GM18907 (cell line): ENCODE data around the gene GAREM2.

ENCODE experiments used
- ATAC-seq: cut with Tn5 transposase; IDR thresholded peaks from one replicate; pipeline ENCODE4 v1.9.1; 2021; ENCODE audit warnings: mild to moderate bottlenecking, moderate library complexity; ENCODE audit not compliant: unreplicated experiment

GAREM2 gene

GRCh38 chr2:26185954-26186770, 13.3 kb downstream of the GAREM2 start:
- no peak for ATAC-seq

GRCh38 chr2:26187114-26187513, 14.2 kb downstream of the GAREM2 start:
- ATAC-seq = no peak

GRCh38 chr2:26187537-26188104, 14.7 kb downstream of the GAREM2 start:
- ATAC-seq = no peak

GRCh38 chr2:26189123-26189522, 16.2 kb downstream of the GAREM2 start:
- no peak for ATAC-seq

GRCh38 chr2:26189751-26190150, 16.9 kb downstream of the GAREM2 start:
- ATAC-seq = no peak

DNA sequence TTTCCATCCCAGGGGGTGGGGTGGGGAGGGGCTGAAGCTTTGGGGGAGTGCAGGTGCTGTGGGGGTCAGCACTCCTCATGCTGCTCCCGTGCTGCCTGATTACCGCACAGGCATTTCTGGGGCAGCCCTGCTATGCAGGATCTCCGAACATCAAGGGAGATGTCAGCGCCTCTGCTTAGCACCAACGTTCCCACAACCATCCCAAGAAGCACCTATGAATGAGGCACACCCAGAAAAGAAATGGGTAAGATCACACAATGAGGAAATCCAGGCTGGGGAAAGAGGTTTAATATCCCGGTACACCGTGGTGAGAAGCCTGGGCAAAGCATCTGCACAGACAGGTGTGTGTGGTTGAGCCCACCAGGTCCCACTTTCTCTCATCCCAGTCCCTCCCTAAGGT, 17.5 kb downstream of the GAREM2 start:
- ATAC-seq = no peak

DNA sequence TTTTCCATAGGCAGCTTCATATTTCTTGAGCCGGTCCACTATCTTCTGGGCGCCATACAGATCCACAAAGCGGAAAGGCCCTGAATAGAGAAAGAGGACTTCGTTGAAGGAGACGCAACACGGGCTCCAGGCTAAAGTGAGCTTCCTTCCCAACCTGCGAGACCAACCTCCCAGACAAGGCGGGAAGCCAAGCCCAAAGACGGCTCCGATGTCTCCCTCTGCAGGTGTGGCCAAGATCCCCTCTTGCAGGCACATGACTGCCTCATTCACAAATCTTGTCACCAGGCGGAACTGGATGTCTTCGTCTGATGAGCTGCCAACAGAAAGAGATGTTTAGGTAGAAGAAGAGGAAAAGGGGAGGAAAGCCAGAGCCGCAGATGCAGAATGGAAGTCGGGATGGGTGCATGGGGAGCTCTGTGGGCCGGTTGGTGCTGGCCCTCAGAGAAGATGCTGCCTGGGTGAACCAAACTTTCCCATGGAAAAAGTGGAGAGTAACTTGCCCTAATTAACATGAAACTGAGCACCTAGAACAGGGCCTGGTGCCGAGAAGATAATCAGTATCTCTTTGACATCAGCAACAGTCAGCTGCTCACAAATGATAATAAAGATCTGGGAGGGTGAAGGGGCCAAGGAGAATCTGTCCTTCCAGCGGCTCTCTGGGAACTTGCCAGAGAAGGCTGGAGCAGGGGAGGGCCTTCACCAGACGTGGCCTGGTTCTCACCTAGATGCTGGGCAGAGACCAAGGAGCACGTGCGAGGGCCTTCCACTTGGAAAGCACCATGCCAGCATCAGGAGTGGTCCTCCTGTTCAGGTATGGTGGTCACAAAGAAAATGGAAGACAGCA, 18.6 kb downstream of the GAREM2 start:
- no peak for ATAC-seq

GRCh38 chr2:26193578-26194231, 20.8 kb downstream of the GAREM2 start:
- ATAC-seq = no peak

GRCh38 chr2:26195040-26195984, 22.4 kb downstream of the GAREM2 start:
- ATAC-seq = no peak

DNA sequence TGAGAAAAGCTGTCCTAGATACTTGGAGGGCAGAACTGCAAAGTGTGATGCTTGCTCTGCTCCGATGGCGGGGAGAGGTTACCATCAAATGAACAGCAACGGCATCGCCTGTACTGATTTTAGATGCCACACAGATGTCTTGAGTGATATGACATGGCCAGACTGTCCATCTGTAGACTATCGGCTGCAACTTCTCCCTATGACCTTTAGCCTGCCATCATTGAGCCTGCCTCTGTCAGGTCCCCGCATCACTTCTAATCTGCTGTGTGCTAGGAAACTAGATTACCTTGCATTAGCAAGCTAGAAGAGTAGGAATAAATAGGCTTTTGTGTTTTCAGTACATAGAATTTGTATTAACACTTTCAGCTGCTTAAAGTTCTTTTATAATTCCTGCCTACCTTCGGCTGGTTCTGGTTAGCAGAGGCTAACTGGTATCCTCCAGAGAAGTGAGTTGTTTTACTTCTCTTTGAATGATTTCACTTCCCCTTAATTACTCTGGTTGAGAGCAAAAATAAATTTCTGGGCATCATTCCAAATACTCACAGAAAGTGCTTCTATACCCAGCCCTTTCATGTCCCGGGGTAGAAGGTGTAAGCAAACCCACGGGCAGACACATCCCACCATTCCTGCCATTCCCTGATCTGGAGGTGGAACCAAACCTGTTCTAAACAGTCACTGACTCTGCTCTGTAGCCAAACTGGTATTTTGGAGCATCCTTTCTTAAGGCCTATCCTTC, 24.0 kb downstream of the GAREM2 start:
- ATAC-seq = no peak

DNA sequence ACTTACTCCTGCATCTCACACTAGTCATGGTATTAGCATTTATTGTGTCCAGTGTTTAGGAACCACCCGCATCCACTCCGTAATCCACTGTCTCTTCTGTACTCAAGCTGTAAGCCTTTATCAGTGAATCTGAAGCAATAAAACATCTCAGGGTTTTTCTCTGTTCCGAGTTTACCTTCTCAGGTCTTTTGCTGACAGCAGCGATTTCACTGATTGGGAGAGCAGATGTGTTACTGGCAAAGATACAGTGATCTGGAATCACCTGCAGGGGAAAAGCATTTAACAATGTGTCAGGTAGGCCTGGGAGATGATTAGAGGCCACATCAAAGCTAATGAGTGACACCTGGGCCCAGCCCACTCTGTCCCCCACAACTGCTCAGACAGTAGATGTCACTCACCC, 24.6 kb downstream of the GAREM2 start:
- no peak for ATAC-seq

DNA sequence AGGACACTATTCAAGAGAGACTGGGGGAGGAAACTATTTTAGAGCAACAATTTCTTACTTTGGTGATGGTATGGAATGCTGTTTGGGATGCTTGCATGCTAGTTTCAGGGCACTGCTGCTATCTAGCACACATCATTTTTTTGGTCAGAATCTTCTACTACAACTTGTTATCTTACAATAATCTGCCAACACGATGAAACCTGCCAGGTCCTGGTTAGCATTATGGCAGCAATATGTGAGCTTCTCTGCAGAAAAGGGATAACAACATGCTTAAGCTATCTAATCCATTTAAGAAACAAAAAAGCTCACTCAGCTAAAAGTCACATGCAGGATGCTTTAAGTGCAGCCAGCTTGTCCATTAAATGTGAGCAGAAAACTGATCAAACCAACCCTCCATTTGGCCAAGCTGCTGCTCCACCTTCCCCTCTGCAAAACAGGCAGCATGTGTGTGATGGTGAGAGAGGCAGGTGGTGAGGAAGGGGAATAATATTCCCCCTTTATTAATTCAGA, 30.1 kb downstream of the GAREM2 start:
- ATAC-seq = no peak

- ATAC-seq = no peak
Measured at GRCh38 chr2:26203906-26204305, 31.0 kb downstream of the GAREM2 start.

GRCh38 chr2:26212011-26212410, 39.1 kb downstream of the GAREM2 start:
- no peak for ATAC-seq

DNA sequence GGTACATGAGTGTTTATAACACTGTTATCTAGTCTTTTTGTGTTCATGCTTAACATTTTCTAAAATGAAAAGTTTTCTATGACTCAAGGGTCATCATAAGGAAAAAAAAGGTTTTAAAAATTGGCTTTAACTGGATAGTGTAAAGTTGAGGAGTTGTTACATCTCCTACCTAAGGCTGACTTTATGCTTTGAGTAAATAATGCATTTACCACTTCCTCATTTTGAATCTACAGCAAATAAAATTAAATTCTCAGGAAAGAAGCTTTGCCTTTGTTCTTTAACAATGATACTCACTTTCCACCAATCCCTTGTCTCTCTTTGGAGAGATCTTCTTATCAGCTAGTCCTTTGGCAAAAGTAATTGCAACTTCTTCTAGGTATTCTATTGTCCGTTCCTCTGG, 41.9 kb downstream of the GAREM2 start:
- no peak for ATAC-seq

GRCh38 chr2:26215833-26216232, 42.9 kb downstream of the GAREM2 start:
- no peak for ATAC-seq

DNA sequence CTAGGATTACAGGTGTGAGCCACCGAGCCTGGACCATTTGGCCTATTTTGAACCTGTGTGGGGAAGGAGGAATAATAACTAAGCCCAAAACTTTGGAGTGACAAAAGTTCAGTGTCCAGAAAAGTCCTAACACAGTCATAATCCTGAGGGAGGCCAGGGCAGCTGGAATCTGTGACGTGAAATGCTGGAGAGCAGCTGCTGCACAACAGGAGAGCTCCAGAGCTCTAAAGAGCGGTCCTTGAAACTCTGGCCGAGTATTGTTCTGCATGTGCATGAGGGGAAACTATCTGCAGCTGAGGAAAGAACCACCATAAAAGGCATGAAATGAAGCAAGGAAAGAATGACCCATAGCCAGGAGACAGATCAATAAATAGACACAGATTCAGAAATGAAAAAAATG, 43.7 kb downstream of the GAREM2 start:
- no peak for ATAC-seq

DNA sequence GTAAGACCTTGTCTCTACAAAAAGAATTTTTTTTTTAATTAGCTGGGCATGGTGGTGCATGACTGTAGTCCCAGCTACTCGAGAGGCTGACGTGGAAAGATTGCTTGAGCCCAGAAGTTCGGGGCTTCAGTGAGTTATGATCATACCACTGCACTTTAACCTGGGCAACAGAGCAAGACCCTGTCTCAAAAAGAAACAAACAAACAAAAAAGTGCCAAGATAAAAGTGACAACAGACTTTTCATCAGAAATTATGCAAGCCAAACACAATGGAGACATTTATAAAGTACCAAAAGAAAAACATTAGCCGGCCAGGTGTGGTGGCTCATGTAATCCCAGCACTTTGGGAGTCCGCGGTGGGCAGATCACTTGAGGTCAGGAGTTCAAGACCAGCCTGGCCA, 44.8 kb downstream of the GAREM2 start:
- no peak for ATAC-seq

- ATAC-seq = no peak
Measured at GRCh38 chr2:26223018-26223417, 50.1 kb downstream of the GAREM2 start.
